Immature natural killer cell (primary cell): ENCODE measurements around the gene SSU72. TPM values are rescaled to one million over a fixed set of nuclear protein-coding genes. Genes with fewer than 3 reads are reported as not detected.
"Not testable (repeated sequence)": the region's sequence is repeated elsewhere in the genome, so short reads cannot be mapped to it uniquely, and the experiment has no call there.

ENCODE experiments used
- DNase-seq, 3 donors: peaks; one replicate each; pipeline ENCODE4 v3.0.0; 2022; ENCODE audit warnings: mixed read lengths in 1 of 3
- H3K27ac Mint-ChIP-seq, 6 donors: one replicate each; pipeline ENCODE4 v1.8.0; 2020; ENCODE audit warnings: mixed read lengths in 6 of 6, mild to moderate bottlenecking in 5 of 6, inconsistent platforms in 4 of 6, moderate library complexity in 3 of 6
- H3K27me3 Mint-ChIP-seq, 3 donors: one replicate each; pipeline ENCODE4 v1.8.0; 2020 to 2021; ENCODE audit warnings: low read depth in 3 of 3, mild to moderate bottlenecking in 3 of 3, mixed read lengths in 3 of 3, moderate library complexity in 3 of 3, inconsistent platforms in 1 of 3
- H3K36me3 Mint-ChIP-seq, 3 donors: one replicate each; pipeline ENCODE4 v1.8.0; 2020; ENCODE audit warnings: mixed read lengths in 3 of 3, inconsistent platforms in 2 of 3, mild to moderate bottlenecking in 2 of 3
- H3K4me1 Mint-ChIP-seq, 2 donors: one replicate each; pipeline ENCODE4 v1.8.0; 2020; ENCODE audit warnings: inconsistent platforms in 2 of 2, mild to moderate bottlenecking in 2 of 2, mixed read lengths in 2 of 2, moderate library complexity in 1 of 2
- H3K4me3 Mint-ChIP-seq, 5 donors: one replicate each; pipeline ENCODE4 v1.8.0; 2020; ENCODE audit warnings: mild to moderate bottlenecking in 5 of 5, mixed read lengths in 5 of 5, inconsistent platforms in 3 of 5, moderate library complexity in 3 of 5
- H3K9me3 Mint-ChIP-seq, 6 donors: one replicate each; pipeline ENCODE4 v1.8.0; 2020; ENCODE audit warnings: mild to moderate bottlenecking in 6 of 6, mixed read lengths in 6 of 6, inconsistent platforms in 4 of 6, moderate library complexity in 3 of 6
- polyA plus RNA-seq, 3 donors: library from polyadenylated mRNA; unstranded; fragments of 300-500 nt; fragmentation: Illumina TruSeq; gene quantifications; one replicate each; pipeline ENCODE4 v1.2.3, GENCODE V29; 2021

The SSU72 gene
- polyA plus RNA-seq, 3 donors from 2014 or later = 159 to 241 (median 160) TPM

DNA sequence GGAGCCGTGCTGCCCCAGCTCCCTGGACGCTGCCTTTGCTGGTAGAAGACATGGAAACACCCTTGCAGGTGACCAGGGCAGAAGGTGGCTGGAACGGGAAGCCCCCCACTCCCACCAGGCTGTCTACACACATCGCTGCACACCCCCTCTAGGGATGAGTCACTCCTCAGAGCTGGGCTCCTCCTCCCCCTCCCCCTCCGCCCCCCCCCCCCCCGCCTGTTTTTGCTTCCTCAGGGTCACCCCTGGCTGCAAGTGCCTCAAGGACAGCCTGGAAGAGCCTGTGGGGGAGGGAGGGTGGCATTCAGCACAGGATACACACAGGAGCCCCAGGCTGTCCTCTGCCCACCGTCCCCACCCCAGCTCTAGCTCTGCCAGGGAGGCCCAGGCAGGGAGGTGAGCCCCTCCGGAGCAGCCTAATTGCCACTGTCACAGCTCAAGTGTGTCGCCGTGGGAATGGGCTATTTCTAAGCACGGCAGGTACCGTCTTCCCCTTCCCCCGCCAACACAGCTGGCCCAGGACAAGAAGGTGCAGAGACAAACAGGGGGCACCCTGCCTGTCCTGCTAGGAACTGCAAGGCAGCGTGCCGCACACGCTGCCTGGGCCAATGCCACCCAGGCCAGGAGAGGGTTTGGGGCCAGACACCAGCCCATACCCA, 22.7 kb upstream of the SSU72 start:
- H3K9me3 Mint-ChIP-seq = no peaks in the 10 kb centered on the region
- DNase-seq = no peak
- no peak overlapping the region for H3K4me3 Mint-ChIP-seq
- H3K4me1 Mint-ChIP-seq = peaks cover 0 to 5% of the 10 kb centered on the region in 2 donors
- no peak overlapping the region for H3K27ac Mint-ChIP-seq
- no peaks in the 10 kb centered on the region for H3K36me3 Mint-ChIP-seq
- peaks cover 0 to 3% (median 2%) of the 10 kb centered on the region in 3 donors for H3K27me3 Mint-ChIP-seq

GRCh38 chr1:1596493-1597274, 22.0 kb upstream of the SSU72 start:
- peaks cover 0 to 5% of the 10 kb centered on the region in 2 donors for H3K4me1 Mint-ChIP-seq
- H3K27ac Mint-ChIP-seq = no peak overlapping the region
- H3K36me3 Mint-ChIP-seq = no peaks in the 10 kb centered on the region
- peaks cover 0 to 3% (median 2%) of the 10 kb centered on the region in 3 donors for H3K27me3 Mint-ChIP-seq
- no peak for DNase-seq
- H3K9me3 Mint-ChIP-seq = no peaks in the 10 kb centered on the region
- no peak overlapping the region for H3K4me3 Mint-ChIP-seq

GRCh38 chr1:1595341-1595740, 20.7 kb upstream of the SSU72 start:
- not testable (repeated sequence) for H3K9me3 Mint-ChIP-seq, DNase-seq, H3K27ac Mint-ChIP-seq, H3K27me3 Mint-ChIP-seq, H3K4me3 Mint-ChIP-seq, H3K36me3 Mint-ChIP-seq, H3K4me1 Mint-ChIP-seq

GRCh38 chr1:1594602-1595260, 20.1 kb upstream of the SSU72 start:
- Mint-ChIP-seq H3K27me3 (peaks cover 1 to 5% (median 2%) of the 10 kb centered on the region in 3 donors), H3K9me3 (no peaks in the 10 kb centered on the region), H3K4me3 (no peak overlapping the region), H3K36me3 (no peaks in the 10 kb centered on the region), H3K27ac (no peak overlapping the region), H3K4me1 (peaks cover 0 to 5% of the 10 kb centered on the region in 2 donors)
- DNase-seq = no peak

DNA sequence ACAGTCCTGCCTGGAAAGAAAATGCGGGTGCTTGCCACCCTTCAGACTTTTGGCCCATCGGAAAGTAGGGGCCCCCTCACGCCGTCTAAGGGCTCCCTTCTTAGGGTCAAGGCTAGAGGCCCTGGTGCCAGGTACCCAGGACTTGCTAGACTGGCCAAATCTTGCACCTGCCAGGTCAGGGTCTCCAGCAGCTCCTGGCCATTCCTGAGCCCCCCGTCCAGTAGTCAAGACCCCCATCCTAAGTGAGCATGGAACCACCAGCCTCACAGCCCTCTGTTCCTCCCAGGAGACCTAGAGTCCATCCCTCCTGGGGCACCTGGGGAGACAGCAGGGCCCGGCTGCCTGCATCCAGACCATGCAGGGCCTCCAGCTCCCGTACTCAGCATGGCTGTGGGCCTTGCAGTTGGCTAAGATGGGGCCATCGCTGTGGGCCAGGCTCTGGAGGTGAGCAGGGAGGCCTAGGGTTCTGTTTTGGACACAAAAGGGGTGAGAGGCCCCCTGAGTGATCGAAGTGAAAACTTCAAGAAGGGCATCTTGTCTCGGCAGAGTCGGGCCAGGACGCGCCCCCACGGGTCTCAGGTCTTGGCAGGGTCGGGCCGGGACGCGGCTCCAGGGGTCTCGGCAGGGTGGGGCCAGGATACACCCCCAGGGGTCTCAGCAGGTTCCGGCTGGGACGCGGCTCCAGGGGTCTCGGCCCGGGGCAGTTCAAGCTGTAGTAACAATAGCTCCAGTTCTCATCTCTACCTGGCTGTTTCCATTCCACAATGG, 19.4 kb upstream of the SSU72 start:
- H3K36me3 Mint-ChIP-seq = no peaks in the 10 kb centered on the region
- H3K4me1 Mint-ChIP-seq = peaks cover 0 to 5% of the 10 kb centered on the region in 2 donors
- H3K9me3 Mint-ChIP-seq = no peaks in the 10 kb centered on the region
- H3K27ac Mint-ChIP-seq = no peak overlapping the region
- no peak for DNase-seq
- H3K27me3 Mint-ChIP-seq = peaks cover 2 to 5% (median 2%) of the 10 kb centered on the region in 3 donors
- no peak overlapping the region for H3K4me3 Mint-ChIP-seq

- Mint-ChIP-seq H3K9me3 (no peaks in the 10 kb centered on the region), H3K27me3 (peaks cover 2 to 4% (median 2%) of the 10 kb centered on the region in 3 donors), H3K4me3 (no peak overlapping the region), H3K4me1 (no peaks in the 10 kb centered on the region), H3K36me3 (no peaks in the 10 kb centered on the region), H3K27ac (no peak overlapping the region)
- DNase-seq = no peak
These were observed 16.8 kb upstream of the SSU72 start for GRCh38 chr1:1591452-1591851.

- no peaks in the 10 kb centered on the region for H3K9me3 Mint-ChIP-seq
- H3K4me3 Mint-ChIP-seq = no peak overlapping the region
- H3K27me3 Mint-ChIP-seq = peaks cover 0 to 10% (median 4%) of the 10 kb centered on the region in 3 donors
- H3K36me3 Mint-ChIP-seq = no peaks in the 10 kb centered on the region
- DNase-seq = no peak
- no peak overlapping the region for H3K27ac Mint-ChIP-seq
- H3K4me1 Mint-ChIP-seq = no peaks in the 10 kb centered on the region
These were observed 8.8 kb upstream of the SSU72 start for GRCh38 chr1:1583347-1584010.

DNA sequence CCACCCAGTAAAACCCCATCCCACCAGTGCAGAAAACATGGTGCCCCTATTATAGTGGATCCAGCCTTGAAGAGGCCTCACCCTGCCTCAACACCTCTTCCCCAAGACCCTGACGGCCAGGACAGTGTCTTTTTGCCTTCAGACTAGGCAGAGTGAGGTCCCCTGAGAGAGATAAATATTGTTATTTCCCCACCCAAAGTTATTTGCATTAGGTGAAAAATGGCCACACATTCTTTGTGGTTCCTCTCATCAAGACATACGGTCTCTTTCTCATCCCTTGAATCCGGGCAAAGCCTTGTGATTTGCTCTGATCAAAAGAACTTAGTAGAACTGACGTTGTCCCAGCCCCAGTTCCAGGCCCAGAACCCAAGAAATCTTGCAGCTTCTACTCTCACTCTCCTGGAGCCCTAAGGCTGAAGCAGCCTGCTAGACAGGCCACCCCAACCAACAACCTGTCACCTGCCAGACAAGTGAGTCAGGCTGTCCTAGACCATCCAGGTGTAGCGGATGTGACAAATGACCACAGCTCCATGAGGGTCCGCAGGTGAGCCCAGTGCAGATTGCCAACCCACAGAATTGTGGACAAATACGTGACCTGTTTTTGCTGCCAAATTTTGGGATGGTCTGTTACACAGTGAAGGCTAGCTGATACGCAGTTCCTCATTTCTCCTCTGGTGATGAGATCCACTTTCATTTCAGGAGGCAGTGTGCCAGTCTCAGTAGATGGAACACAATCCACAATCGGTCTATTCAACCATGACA, 8.1 kb upstream of the SSU72 start:
- no peak for DNase-seq
- H3K36me3 Mint-ChIP-seq = no peaks in the 10 kb centered on the region
- no peak overlapping the region for H3K27ac Mint-ChIP-seq
- H3K4me3 Mint-ChIP-seq = no peak overlapping the region
- H3K27me3 Mint-ChIP-seq = peaks cover 4 to 10% (median 4%) of the 10 kb centered on the region in 3 donors
- no peaks in the 10 kb centered on the region for H3K4me1 Mint-ChIP-seq
- no peaks in the 10 kb centered on the region for H3K9me3 Mint-ChIP-seq

GRCh38 chr1:1578371-1578940, 3.8 kb upstream of the SSU72 start:
- Mint-ChIP-seq H3K4me3 (no peak overlapping the region), H3K27ac (no peak overlapping the region), H3K36me3 (peaks cover 0 to 4% (median 0%) of the 10 kb centered on the region in 3 donors), H3K27me3 (peaks cover 15 to 23% (median 17%) of the 10 kb centered on the region in 3 donors), H3K9me3 (no peaks in the 10 kb centered on the region), H3K4me1 (peaks cover 16 to 21% of the 10 kb centered on the region in 2 donors)
- no peak for DNase-seq

GRCh38 chr1:1577367-1578011, 2.8 kb upstream of the SSU72 start:
- Mint-ChIP-seq H3K27ac (no peak overlapping the region), H3K4me3 (no peak overlapping the region), H3K9me3 (no peaks in the 10 kb centered on the region), H3K36me3 (peaks cover 0 to 4% (median 0%) of the 10 kb centered on the region in 3 donors), H3K27me3 (peaks cover 16 to 27% (median 19%) of the 10 kb centered on the region in 3 donors), H3K4me1 (peaks cover 21 to 25% of the 10 kb centered on the region in 2 donors)
- no peak for DNase-seq

- Mint-ChIP-seq H3K4me1 (peaks cover 43 to 47% of the 10 kb centered on the region in 2 donors), H3K9me3 (no peaks in the 10 kb centered on the region), H3K27me3 (peaks cover 16 to 25% (median 23%) of the 10 kb centered on the region in 3 donors), H3K4me3 (peak overlapping the region; percentile 98 to 99 (median 98)), H3K36me3 (peaks cover 0 to 5% (median 4%) of the 10 kb centered on the region in 3 donors), H3K27ac (peak overlapping the region; percentile 96 to 100 (median 99))
- peak; percentile 86 to 91 (median 89) for DNase-seq
These were observed 581 bp downstream of the SSU72 start for GRCh38 chr1:1573843-1574720.
